ENCODE results near the gene PPP1R15B. TPM values are rescaled to one million over a fixed set of nuclear protein-coding genes. Genes with fewer than 3 reads are reported as not detected.

PPP1R15B gene
- total and polyA plus RNA-seq, 2 of the 4 experiments (the other 2 are of a cell fraction) = 14.9 to 15.0 TPM

- no peak for TF ChIP-seq MXI1 (IDR thresholded peaks at IDR 0.05; ENCODE audit: borderline replicate concordance, low read depth, low read length)
- TF ChIP-seq FOS (IDR thresholded peaks at IDR 0.05; ENCODE audit: low read depth, low read length) = no peak
These were observed 3.7 kb upstream of the PPP1R15B start (continued) for GRCh38 chr1:204415351-204415750.

GRCh38 chr1:204414016-204414415, 2.4 kb upstream of the PPP1R15B start:
- Histone ChIP-seq H4K20me1 (ENCODE audit: insufficient read depth, low read length) (peaks cover 26% of the 10 kb centered on the region), H4K8ac (ENCODE audit: low read depth in 2 of 2, low read length in 2 of 2) (no peak overlapping the region), H2AK5ac (ENCODE audit: low read depth, low read length) (0 out of 2 replicates have a peak overlapping the region, but pooled peaks have one; percentile 14), H3K4me3 (ENCODE audit: insufficient read depth, low read depth, low read length) (no peak overlapping the region), H3K9me1 (ENCODE audit: insufficient read depth, low read length) (peaks cover 7% of the 10 kb centered on the region; the same call in 1 of the 2 replicates), H3K14ac (replicated peaks; ENCODE audit: low read depth, low read length) (no peak overlapping the region), H2BK5ac (ENCODE audit: low read depth, low read length, poor library complexity, severe bottlenecking) (no peak overlapping the region), H3K79me1 (ENCODE audit: low read depth in 1 of 2, low read length in 2 of 2) (peaks cover 0 to 23% of the 10 kb centered on the region in 2 experiments; a peak in 2 of 4 replicates), H2AK9ac (replicated peaks; ENCODE audit: low read depth, low read length, poor library complexity) (no peak overlapping the region), H2BK15ac (ENCODE audit: low read depth, low read length) (no peak overlapping the region), H2BK120ac (ENCODE audit: low read depth, low read length) (no peak overlapping the region), H2BK20ac (ENCODE audit: low read depth, low read length) (no peak overlapping the region), H3K9ac (ENCODE audit: low read depth, low read length) (no peak overlapping the region), H4K5ac (ENCODE audit: low read depth, low read length) (no peak overlapping the region), H3K18ac (ENCODE audit: low read depth, low read length) (no peak overlapping the region), H3K36me3 (ENCODE audit: control insufficient read depth, insufficient read depth, low read length) (peaks cover 4% of the 10 kb centered on the region), H3K4me2 (ENCODE audit: low read depth, low read length) (no peak overlapping the region), H3K9me3 (ENCODE audit: control insufficient read depth, insufficient read depth, low read length) (no peaks in the 10 kb centered on the region), H3K23ac (ENCODE audit: low read depth, low read length) (no peak overlapping the region), H3K56ac (ENCODE audit: extremely low read depth, insufficient read depth, low read length) (no peak overlapping the region), H4K91ac (ENCODE audit: insufficient read depth, low read depth, low read length) (no peak overlapping the region), H2AFZ (replicated peaks; ENCODE audit: low read length, poor library complexity) (no peak overlapping the region), H3K4me1 (ENCODE audit: control insufficient read depth, insufficient read depth, low read length) (peaks cover 10% of the 10 kb centered on the region), H3K27ac (ENCODE audit: insufficient read depth, low read length) (no peak overlapping the region), H3K27me3 (ENCODE audit: control insufficient read depth, insufficient read depth, low read length) (no peaks in the 10 kb centered on the region), H3K4ac (ENCODE audit: low read depth, low read length) (no peak overlapping the region)
- BruUV-seq (replicated peaks) = no TSS peak
- intact Hi-C loops (cut with micrococcal nuclease) = no loop called here
- DNase-seq = no peak
- no peak for TF ChIP-seq CTCF (conservative IDR thresholded peaks at IDR 0.05; ENCODE audit: low read depth, low read length)
- TF ChIP-seq FOS (IDR thresholded peaks at IDR 0.05; ENCODE audit: low read depth, low read length) = no peak
- TF ChIP-seq MAZ (IDR thresholded peaks at IDR 0.05; ENCODE audit: borderline replicate concordance, low read depth, low read length) = no peak
- TF ChIP-seq RCOR1 (IDR thresholded peaks at IDR 0.05; ENCODE audit: insufficient replicate concordance, low read length) = no peak
- TF ChIP-seq SMC3 (IDR thresholded peaks at IDR 0.05; ENCODE audit: low read depth, low read length) = no peak
- no peak for TF ChIP-seq CEBPB (IDR thresholded peaks at IDR 0.05; ENCODE audit: low read depth, low read length)
- TF ChIP-seq POLR2A (IDR thresholded peaks at IDR 0.05; ENCODE audit: low read depth, low read length) = no peak
- no peak for TF ChIP-seq BHLHE40 (IDR thresholded peaks at IDR 0.05; ENCODE audit: low read depth, low read length)
- no peak for TF ChIP-seq USF2 (IDR thresholded peaks at IDR 0.05; ENCODE audit: low read depth, low read length)
- TF ChIP-seq CHD1 (IDR thresholded peaks at IDR 0.05; ENCODE audit: low read depth, low read length) = no peak
- TF ChIP-seq RFX5 (IDR thresholded peaks at IDR 0.05; ENCODE audit: low read depth, low read length) = no peak
- no peak for ATAC-seq (ENCODE audit: low read depth)
- POLR2A ChIA-PET (ENCODE audit: unreplicated experiment) = no interaction called here
- CTCF ChIA-PET = interaction anchor here (1.7 kb wide), 1 partner anchor 15 kb away, joined by 4 read pairs; no protein-coding TSS in a partner anchor
- in situ Hi-C loops (cut with MboI; ENCODE audit: low sequenced_read_pairs) = no loop called here
- dilution Hi-C loops (cut with HindIII; ENCODE audit: low sequenced_read_pairs, unreplicated experiment) = no loop called here
